Testis (tissue), 2 donors: ENCODE measurements around the gene NTM.

Experiments
- POLR2A ChIP-seq: fragments of 450-650 bp; IDR thresholded peaks from one replicate; pipeline ENCODE4 v1.6.1; 2017; ENCODE audit warnings: antibody characterized with exemption, mild to moderate bottlenecking, moderate library complexity
- TF ChIP-seq, protein P1 (sequence below), 3 experiments: fragments of 450-650 bp in 2 of 3; fragments of 200-600 bp in 1 of 3; sonication (generic) in 1 of 3; IDR thresholded peaks; one replicate each; pipeline ENCODE4 v1.5.1; 2016 to 2019; ENCODE audit warnings: antibody characterized with exemption in 3 of 3, mild to moderate bottlenecking in 2 of 3, moderate library complexity in 1 of 3

DNA sequence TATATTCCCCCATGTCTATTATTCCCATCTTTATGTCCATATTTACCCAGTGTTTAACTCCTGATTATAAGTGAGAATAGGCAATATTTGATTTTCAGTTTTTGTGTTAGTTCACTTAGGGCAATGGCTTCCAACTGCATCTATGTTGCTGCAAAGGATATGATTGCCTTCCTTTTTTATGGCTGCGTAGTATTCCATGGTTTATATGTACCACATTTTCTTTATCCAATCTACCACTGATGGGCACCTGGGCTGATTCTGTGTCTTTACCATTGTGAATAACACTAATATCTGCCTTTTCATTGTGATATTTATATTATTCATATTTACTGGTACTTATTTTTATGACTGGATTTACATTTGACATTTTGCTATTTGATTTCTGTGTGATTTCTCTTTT lies 649.6 kb downstream of the NTM start:
- no peak for TF ChIP-seq POLR2A
- TF ChIP-seq, protein P1, sequence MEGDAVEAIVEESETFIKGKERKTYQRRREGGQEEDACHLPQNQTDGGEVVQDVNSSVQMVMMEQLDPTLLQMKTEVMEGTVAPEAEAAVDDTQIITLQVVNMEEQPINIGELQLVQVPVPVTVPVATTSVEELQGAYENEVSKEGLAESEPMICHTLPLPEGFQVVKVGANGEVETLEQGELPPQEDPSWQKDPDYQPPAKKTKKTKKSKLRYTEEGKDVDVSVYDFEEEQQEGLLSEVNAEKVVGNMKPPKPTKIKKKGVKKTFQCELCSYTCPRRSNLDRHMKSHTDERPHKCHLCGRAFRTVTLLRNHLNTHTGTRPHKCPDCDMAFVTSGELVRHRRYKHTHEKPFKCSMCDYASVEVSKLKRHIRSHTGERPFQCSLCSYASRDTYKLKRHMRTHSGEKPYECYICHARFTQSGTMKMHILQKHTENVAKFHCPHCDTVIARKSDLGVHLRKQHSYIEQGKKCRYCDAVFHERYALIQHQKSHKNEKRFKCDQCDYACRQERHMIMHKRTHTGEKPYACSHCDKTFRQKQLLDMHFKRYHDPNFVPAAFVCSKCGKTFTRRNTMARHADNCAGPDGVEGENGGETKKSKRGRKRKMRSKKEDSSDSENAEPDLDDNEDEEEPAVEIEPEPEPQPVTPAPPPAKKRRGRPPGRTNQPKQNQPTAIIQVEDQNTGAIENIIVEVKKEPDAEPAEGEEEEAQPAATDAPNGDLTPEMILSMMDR (IDR thresholded peaks at IDR 0.05) = no peak
